Hematopoietic multipotent progenitor cell treated with erythropoietin and hydrocortisone succinate and interleukin-3 and kit ligand, for 17 days (in vitro differentiated cells): ENCODE results near the gene CDCA4.
"Not testable (repeated sequence)": the region's sequence is repeated elsewhere in the genome, so short reads cannot be mapped to it uniquely, and the experiment has no call there.

Experiments
- DNase-seq: peaks from one replicate; pipeline ENCODE4 v3.0.0-alpha.2; 2015; ENCODE audit warnings: low spot score

The CDCA4 gene

DNA sequence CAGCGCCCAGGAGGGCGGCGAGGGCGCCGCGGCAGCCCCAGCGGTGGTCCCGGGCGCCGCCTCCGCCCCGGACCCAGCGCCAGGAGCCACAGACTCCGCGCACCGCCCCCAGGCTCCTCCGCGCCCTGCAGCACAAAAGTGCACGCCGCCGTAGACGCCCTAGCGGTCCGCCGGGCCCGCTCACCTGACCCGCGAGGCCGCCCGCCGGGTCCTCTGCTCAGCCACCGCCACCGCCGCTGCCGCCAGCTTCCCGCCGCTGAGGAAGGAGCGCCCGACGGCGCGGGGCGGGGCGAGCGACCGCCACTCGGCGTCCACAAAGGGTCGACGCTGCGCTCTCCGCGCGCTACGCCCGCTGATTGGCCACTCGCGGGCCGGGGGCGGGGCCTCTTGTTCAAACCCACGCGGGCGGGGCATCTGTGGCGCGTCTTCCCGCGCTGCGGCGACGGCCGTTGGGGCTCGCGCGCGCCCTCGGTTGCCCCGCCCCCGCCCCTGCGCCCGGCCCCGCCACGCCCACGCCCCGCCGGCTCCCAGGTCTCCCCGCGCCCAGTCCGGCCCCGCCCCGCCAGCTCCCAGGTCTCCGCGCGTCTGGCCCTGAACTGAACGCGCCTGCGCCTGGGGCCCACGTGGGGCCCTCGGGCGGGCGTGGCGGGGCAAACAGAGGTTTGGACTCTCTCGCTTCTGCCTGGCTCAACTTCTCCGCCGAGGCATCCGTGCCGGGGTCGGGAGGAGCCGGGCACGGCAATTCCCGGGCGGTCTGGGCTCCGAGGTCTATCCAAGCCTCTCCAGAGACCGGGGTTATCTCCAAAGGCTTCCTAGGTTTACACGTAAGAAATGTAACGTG is at the start of gene CDCA4:
Gene CDCA4, minus strand, starts transcription at position 269 of the 841 bp plus-strand sequence. CDS start 9,154 bp downstream, outside the sequence.
- DNase-seq = peak; percentile 97

DNA sequence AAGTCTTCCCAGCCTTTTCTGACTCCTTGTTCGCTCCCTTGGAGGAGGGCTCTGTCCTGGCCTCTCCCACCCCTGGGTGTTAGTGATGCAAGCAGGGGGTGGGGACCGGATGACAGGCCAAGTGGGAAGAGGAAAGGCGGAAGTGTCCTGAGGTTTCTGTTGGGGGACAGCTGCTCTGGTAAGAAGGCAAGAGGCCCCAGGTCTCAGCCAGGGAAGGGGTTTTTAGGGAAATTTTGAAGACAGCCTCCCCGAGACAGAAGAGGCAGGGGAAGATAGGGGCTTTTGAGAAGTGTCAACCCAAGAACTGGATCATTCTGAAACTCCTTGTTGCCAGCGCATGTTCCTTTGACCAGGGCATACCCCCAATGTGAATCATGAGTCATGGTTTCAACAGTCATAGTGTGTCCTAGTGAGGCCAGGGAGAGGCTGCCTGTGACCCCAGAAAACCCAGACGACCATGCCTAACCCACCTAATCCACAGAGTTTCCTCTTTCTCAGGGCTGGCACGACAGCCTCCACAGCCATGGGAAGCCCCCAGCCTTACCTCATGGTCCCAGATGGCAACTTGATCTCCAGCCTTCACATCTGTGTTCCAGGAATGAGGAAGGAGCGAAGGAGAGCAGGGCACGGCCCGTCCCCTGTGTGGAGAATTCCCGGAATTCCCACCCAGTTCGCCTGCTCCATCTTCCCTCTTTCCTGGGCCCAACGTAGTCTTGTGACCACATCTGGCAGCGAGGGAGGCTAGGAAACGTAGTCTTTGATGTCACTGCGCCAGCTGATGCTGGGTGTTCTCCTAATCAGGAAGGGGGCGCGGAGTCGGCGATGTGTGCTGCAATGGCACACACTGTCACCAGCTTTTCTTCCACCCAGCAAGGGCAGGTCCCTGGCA is 49.2 kb upstream of the CDCA4 start:
- DNase-seq = no peak

DNA sequence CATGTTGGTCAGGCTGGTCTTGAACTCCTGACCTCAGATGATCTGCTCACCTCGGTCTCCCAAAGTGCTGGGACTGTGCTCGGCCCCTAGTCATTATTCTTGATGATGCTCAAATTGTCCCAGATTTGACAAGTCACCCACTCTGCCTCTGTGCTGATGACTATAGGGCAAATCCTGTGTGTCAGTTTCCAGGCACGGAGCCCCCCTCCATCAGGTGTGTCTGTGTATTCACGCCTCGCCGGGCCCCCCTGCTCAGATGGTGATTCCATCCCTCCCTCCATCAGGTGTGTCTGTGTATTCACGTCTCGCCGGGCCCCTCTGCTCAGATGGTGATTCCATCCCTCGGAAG is 48.6 kb upstream of the CDCA4 start:
- DNase-seq = no peak

DNA sequence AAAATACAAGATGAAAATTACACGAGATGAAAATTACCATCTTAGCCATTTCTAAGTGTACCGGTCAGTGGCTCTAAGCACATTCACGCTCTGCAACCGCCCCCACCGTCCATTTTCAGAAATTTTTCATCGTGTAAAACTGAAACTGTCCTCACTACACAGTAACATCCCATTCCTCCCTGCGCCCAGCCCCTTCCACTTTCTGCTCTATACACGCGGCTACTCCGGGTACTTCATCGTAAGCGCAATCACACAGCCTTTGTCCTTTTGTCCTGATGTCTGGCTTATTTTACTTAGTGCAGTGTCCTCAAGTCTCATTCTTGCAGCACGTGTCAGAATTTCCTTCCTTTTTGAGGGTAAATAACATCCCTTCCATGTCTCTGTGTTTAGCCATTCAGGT is 47.9 kb upstream of the CDCA4 start:
- no peak for DNase-seq

DNA sequence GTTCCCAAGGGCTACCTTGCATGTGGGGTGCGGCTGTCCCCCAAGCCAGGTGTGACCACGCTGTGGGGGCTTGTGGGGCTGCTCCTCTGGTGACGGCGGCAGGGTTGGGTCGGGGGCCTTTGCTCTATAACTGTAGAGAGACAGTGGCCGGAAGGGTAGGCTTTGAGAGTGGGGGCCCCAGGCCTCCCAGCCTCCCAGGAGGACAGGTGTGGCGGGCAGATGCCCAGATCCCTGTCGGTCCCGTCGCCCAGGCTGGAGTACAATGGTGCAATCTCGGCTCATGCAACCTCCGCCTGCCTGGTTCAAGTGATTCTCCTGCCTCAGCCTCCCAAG is 47.1 kb upstream of the CDCA4 start:
- DNase-seq = no peak

DNA sequence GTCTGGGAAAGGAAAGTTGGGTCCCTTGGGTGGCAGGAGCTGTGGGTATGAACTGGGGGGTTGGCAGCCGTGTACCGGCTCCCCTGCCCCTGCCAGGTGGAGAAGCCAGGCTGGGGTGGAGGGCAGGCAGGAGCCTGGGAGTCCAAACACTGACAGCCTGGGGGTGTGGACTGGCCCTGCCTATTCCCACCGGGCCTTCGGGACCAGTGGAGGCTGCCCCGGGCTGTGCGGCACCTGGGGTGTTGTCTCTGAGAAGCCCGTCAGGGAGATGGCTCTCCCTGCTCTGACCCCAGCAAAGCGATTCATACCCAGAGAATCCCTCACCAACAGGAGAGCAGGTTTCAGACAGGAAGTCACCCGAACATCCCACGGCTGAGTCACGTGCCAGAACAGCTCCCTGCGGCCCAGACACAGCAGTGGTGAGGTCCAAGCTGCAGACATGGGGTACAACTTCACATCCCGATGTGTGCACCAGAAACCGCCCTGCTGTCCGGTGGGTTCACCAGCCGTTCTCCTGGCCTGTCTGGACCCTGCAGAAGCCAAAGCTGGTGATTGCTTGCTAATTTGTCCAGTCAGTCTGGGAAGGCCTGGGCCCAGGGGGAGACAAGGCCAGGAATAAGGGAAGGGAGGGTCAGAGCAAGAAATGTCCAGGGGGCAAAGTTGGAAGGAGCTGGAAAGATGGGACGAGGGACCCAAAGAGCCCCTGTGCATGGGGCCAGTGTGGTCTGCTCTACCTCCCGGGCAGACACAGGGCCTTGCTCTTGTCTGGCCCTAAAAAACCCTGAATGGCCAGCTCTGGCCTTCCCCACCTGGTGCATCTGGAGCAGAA is 46.5 kb upstream of the CDCA4 start:
- no peak for DNase-seq

DNA sequence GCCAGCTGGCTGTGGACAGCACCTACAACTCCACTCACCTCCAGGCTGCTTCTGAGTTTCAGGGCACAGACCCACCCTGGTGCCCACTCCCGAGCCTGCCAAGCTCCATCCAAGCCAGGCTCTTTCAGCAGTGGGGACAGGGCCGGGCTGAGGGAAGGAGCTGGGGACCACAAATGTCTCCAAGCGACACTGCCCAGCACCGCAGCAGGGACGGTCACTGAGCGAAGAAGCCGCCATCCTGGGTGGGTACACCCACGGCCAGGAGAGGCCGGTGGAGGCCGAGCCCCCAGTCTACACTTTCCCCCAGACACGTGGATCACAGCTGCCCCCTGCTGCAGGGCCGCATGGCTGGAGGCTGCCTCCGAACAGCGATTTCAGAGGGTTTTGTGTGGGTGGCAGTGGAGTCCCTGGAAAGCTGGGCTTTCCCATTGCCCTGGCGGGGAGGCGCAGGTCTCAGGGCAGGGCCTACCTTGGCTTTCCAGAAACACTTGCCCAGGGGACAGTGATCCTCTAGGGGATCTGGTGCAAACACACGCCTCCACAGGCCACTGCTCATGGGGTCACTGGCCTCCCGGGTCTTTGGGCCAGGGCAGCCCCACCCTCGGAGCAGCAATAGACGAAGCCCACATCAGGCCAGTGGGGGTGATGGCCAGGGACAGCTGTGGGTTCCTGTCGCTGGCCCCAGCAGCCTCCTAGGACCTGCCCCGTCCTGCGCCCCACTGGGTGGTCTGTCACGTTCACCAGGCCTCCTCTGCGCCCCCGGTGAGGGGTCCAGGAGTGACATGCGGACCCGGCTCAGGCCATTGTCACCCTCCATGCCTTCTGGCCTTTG is 45.6 kb upstream of the CDCA4 start:
- no peak for DNase-seq

DNA sequence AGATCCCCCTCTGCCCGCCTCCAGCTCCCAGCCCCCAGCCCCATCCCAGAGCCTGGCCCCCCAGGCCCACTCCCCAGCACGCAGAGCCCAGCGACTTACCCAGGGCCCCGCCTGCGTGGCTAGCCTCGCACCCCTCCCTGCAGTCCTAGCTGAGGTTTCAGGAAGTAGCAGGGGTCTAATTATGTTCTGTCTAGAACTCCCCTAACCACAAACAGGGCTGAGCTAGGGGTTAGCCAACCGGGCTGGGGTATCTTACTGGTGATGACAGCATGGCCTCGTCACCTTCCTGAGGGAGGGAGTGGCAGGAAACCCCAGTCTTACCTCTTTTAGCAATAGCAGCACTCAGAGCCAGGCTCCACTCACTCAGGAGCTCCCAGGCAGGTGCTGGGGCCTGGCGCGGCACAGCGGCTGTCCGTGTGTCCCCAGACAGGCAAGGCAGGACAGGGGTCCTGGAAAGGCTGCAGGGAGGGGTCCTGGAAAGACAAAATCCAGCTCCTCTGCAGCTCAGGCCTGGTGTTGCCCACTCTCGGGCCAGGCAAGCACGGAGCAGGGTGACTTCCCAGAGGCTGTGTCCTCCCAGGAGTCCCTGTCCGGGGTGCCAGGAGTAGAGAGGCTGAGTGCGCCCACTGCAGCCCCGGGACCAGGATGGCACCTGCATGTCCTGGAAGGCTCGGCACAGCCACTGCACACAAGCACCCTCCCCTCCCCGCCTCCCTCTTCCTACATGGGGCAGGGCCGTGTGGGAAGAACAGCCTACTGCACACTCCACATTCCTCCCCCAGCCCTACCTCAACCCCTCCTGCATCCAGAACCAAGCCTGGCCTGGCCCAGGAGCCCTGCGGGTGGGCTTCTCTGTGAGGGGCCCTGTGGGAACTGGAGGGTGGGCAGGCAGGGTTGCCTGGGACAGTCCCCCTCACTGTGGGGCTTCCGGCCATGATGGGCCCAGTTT is 44.7 kb upstream of the CDCA4 start, which contains the start of gene GPR132:
Gene GPR132, minus strand, starts transcription at position 151 of the 949 bp plus-strand sequence. CDS start 10,010 bp downstream, outside the sequence.
- DNase-seq = no peak

DNA sequence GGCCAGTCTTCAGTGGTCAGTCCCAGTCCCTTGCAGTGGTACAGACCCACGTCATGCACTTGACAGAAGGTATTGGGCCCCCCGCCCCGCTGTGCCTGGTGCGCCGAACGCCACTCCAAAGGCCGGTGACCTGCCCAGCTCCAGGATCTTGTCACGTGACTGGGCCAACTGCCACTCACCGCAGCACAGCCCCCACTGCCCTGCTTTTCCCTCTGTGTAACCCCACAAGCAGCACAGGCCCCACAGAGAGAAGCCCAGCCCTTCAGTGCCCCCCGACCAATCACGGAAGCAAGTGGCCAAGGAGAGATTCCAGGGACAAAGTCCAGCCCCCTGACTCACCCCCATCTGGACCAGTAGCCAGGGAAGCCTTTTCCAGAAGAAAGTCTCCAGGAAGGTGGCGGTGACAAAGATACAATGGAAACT is 43.8 kb upstream of the CDCA4 start:
- DNase-seq = no peak

DNA sequence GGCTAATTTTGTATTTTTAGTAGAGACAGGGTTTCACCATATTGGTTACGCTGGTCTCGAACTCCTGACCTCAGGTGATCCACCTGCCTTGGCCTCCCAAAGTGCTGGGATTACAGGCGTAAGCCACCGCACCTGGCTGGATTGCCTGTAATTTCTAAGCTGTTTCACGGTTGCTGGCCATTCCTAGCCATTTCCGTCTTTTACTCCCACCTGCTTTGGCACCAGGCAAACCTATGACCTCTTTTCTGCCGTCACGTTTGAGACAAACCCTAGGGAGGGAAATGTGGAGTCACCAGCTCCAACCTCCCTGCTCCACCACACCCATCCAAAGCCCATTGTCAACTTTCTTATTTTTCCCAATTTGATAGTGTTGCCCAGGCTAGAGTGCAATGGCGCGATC is 43.1 kb upstream of the CDCA4 start:
- DNase-seq = no peak

DNA sequence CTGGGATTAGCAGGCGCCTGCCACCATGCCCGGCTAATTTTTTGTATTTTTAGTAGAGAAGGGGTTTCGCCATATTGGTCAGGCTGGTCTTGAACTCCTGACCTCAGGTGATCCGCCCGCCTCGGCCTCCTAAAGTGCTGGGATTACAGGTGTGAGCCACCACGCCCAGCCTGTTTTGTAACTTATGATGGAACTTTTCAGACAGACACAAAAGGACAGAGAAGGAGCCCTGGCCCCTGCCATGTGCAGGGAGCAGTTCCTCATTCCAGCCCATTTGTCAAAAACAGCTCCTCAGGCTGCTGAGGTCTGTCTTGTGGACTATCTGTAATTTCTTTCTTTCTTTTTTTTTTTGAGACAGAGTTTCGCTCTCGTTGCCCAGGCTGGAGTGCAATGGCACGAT is 42.6 kb upstream of the CDCA4 start:
- DNase-seq = not testable (repeated sequence)

DNA sequence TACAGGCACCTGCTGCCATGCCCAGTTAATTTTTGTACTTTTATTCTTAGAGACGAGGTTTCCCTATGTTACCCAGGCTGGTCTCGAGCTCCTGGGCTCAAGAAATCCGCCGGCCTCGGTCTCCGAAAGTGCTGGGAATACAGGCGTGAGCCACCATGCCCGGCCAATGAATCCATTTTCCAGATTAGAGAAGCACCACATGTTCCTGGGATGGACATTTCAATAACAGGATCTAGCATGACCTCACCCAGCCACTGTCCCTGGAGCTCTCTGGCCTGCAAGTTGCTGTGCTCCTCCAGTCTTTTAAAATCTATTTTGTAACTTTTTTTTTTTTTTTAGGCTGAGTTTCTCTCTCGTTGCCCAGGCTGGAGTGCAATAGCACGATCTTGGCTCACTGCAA is 42.2 kb upstream of the CDCA4 start:
- no peak for DNase-seq

DNA sequence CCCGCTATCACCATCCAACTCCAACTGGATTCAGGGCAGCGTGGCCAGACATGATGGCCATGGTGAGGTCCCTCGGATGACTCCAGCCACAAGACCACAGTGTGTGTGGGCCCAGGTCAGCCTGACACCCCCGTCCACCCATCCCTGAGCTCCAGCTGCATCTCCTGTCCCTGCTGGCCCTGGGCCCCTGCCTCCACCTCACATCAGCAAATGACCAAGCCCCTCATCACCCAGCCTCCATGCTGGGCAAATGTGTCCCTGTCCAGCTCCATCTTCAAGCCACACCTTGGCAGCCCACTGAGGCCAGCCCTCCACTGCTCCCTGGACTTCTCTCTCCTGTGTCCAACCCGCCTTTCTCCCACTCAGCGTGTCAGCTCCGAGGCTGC is 41.2 kb upstream of the CDCA4 start:
- no peak for DNase-seq

DNA sequence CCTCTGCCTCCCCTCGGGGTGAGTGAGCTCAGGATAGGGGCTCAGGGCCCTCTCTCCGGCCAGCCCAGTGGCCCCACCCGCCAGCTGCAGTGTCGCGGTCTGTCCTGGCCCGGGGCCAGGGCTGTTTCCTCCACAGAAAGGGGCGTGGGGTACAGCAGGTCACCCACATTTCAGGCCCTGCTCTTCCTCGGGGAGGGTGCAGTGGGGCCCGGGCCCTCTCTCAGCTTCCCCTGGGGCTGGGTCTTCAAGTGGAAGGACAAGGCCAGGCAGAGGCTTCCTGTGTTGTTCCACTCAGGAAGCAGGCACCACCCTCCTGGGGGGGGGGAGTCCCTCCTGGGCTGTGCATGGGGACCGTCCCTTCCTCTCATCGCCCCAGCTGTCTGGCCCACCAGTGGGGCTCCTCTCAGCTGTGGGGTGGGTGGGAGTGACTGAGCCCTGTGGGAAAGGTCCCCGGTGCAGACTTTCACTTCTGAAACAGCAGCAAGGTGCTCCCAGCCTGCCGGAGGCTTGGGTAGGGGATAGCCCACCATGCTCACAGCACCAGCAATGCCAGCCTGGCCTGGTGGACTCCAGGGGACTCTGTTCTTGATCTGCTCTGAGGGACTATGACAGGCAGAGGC is 40.7 kb upstream of the CDCA4 start:
- no peak for DNase-seq

DNA sequence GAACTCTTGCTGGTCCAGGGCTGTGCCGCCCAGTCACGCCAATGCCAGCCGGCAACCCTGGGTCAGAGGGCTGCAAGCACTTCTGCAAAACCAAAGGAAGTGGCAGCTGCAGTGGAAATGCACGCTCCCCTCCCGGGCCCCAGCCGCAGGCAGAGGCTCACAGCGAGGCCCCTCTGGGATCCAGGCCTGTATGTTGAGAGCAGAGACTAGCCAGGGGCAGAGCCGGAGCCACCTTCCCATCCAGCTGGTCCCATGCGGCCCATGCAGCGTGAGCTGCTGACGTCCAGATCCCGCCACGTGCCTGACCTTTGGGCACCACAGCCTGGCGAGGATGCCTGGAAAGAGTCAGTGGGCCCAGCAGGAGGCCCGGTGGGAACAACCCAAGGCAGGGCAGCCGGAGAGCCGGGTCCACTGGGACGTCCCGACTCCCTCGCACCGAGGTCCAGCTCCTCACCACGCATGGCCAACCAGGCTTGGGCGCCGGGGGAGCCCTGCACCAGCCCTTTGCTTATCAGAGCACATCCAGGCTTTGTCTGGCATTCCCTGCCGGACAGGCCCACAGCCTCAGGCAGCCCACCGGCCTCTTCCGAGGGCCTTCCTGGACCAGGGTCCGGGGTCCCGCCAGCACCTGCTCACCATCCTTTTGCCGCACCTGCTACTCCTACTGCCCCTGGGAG is 40.0 kb upstream of the CDCA4 start:
- no peak for DNase-seq

DNA sequence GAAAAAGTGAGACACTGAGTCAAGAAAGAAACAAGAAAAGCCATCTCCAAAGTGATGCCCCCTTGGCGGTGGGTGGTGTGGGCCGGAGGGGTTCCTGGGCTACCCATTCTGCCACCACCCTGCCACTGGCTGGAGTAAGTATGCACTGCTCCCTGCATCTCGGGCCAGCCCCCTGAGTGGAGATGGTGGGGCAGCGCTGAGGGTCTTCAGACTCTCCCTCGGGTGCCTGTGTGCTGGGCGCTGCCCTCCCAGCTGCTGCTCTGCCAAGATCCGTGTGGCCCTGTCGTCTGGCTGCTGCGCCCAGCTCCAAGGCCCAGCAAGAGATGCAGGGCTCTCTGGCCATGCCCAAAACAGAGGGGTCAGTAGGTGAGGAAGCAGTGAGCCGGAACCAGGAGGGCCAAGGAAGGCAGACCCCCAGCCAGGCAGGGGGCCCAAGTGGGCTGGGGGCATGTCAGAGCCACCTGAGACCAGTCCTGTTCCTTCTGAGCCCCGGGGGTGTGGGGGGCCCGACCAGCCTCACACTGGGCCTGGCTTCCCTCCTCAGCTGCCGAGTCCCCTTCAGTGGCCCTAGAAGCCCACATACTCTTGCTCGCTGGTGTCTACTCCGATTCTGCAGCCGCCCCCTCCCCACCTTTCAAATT is 39.2 kb upstream of the CDCA4 start:
- DNase-seq = no peak

DNA sequence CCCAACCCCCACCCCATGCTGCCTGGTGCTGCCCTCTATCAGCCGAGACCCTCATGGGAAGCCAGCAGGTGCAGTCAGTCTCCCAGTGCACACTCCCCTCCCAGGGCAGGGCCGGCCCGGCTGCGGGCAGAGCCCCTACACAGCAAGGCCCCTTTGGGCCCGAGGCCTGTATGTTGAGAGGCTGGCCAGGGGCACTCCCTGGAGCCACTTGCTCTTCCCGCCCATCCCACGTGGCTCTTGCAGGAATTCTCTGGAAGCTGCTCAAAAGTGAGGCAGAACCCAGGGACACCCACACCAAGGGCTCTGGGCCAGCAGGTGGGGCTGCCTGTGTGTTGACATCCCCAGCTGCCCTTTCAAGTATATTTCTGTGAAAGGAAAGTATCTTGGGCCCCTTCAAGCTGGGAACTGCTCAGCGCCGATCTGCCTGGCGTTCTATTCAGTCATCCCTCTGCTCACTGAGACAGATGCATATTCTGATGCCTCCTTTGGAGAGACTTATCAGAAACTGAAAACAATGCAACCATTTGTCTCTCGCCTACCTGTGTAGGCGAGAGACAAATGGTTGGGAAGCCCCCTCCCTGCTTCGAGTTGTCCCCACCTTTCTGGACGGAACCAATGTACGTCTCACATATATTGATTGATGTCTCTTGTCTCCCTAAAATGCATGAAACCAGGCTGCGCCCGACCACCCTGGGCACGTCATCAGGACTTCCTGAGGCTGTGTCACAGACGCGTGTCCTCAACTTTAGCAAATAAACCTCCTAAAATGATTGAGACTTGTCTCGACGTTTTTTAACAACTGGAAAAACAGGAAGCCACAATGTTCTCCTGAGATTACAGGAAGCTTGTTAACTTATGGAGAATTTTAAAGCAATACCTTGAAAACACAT is 38.4 kb upstream of the CDCA4 start:
- DNase-seq = no peak
